Lower leg skin (tissue), 4 donors: ENCODE results near the gene TMEM120A. TPM values are rescaled to one million over a fixed set of nuclear protein-coding genes. Genes with fewer than 3 reads are reported as not detected.
"Not testable (repeated sequence)": the region's sequence is repeated elsewhere in the genome, so short reads cannot be mapped to it uniquely, and the experiment has no call there.

ENCODE experiments used
- DNase-seq, 2 donors: peaks; one replicate each; pipeline ENCODE4 v3.0.0-alpha.2; 2019; ENCODE audit warnings: low spot score in 2 of 2
- H3K4me3 ChIP-seq: fragments of 200-600 bp; sonication (generic); 2 replicates; pipeline ENCODE4 v1.5.1; 2017; ENCODE audit warnings: mild to moderate bottlenecking, low read depth; ENCODE audit not compliant: poor library complexity, severe bottlenecking
- POLR2A ChIP-seq, 2 donors: fragments of 450-650 bp; IDR thresholded peaks; one replicate each; pipeline ENCODE4 v1.6.1; 2016 to 2017; ENCODE audit warnings: antibody characterized with exemption in 2 of 2, mild to moderate bottlenecking in 1 of 2, moderate library complexity in 1 of 2
- WGBS, 2 donors: methylation state at CpG; one replicate each; pipeline ENCODE4 v1.1.5; 2018; 5-methylcytosine and 5-hydroxymethylcytosine counted together
- intact Hi-C: fragments of 100-400 bp; cut with DNase I; formaldehyde crosslinking; loops from one replicate; pipeline ENCODE4 v1.15.0; 2023; ENCODE audit warnings: low total_unique reads
- total RNA-seq, 4 donors: library from RNA; depleted of rRNA; stranded (reverse); fragments of >200 nt; gene quantifications; one replicate each; pipeline ENCODE4 v1.1.0, GENCODE V29; 2016
- TF ChIP-seq, protein P1 (sequence below), 3 donors: fragments of 450-650 bp; IDR thresholded peaks; one replicate each; pipeline ENCODE4 v1.5.1; 2016; ENCODE audit warnings: antibody characterized with exemption in 3 of 3, mild to moderate bottlenecking in 3 of 3, moderate library complexity in 2 of 3

Gene TMEM120A
- total RNA-seq: 10 to 100 TPM; 17.7 to 37.4 (median 27.6) TPM

DNA sequence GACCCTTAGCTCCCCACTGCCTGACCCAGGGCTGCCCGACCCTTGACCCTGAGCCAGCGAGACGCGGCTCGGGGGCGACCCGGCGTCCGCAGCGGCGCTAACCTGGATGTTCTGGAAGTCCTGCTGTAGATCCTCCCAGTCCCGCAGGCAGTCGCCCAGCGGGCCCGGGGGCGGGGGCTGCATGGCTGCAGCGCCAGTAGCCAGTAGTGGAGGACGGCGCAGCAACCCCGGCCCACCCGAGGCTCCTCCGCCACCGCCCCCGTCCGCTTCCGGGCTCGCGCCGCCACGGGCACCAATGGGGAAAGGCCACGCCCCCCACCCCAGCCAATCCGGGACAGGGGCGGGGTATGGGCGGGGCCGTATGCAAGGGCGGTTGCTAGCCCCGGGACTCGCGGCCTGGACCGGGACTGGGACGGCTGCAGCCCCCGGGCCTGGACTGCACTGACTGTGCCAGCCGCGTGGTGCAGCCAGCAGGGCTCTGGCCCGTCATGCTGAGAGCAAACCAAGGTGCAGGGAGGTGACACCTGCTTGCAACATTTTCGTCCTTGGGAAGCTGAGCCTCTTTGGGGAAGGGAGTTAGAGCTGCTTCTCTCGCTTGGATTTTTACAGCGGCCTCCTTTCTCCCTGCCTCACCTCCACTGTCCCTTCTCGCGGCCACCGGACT lies at the start of gene TMEM120A:
TSS of gene TMEM120A (minus strand) at position 208 of the 664 bp plus-strand sequence. CDS start at position 183, 25 bp downstream.
- WGBS, 2 donors: 2 to 3% methylated on average over 6 to 49 of the region's 51 CpGs
- intact Hi-C loops: no loop called here
- peak within 1 kb of the TSS; percentile 70 for H3K4me3 ChIP-seq
- DNase-seq: peak; percentile 94 to 99
- TF ChIP-seq, protein P1, sequence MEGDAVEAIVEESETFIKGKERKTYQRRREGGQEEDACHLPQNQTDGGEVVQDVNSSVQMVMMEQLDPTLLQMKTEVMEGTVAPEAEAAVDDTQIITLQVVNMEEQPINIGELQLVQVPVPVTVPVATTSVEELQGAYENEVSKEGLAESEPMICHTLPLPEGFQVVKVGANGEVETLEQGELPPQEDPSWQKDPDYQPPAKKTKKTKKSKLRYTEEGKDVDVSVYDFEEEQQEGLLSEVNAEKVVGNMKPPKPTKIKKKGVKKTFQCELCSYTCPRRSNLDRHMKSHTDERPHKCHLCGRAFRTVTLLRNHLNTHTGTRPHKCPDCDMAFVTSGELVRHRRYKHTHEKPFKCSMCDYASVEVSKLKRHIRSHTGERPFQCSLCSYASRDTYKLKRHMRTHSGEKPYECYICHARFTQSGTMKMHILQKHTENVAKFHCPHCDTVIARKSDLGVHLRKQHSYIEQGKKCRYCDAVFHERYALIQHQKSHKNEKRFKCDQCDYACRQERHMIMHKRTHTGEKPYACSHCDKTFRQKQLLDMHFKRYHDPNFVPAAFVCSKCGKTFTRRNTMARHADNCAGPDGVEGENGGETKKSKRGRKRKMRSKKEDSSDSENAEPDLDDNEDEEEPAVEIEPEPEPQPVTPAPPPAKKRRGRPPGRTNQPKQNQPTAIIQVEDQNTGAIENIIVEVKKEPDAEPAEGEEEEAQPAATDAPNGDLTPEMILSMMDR (IDR thresholded peaks at IDR 0.05): peak in 1 of 3 donors; percentile 11
- TF ChIP-seq POLR2A (IDR thresholded peaks at IDR 0.05): no peak

DNA sequence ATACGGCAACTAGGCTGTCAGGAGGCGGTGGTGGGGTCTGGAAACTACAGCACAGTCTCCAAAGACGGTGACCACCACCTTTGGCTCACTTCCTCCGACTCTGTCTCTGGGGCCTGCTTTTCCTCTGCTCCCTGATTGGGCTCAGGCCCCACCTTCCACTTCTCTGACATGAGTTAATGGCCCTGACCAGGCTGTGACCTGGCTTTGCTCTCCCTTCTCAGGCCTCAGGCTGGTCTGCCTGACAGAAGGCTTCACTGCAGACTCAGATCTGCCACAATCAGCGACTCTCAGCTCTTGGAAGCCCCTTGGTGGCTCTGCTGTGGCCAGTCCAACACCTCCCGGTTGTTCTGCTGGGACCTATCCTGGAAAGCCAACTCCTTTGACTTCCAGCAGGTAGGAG lies 45.7 kb upstream of the TMEM120A start:
- DNase-seq: no peak
- WGBS, 2 donors: 89 to 90% methylated on average over 6 of the region's 6 CpGs
- no peak overlapping the region for H3K4me3 ChIP-seq
- TF ChIP-seq POLR2A (IDR thresholded peaks at IDR 0.05): no peak
- TF ChIP-seq, protein P1 (IDR thresholded peaks at IDR 0.05): no peak
- intact Hi-C loops: no loop called here

DNA sequence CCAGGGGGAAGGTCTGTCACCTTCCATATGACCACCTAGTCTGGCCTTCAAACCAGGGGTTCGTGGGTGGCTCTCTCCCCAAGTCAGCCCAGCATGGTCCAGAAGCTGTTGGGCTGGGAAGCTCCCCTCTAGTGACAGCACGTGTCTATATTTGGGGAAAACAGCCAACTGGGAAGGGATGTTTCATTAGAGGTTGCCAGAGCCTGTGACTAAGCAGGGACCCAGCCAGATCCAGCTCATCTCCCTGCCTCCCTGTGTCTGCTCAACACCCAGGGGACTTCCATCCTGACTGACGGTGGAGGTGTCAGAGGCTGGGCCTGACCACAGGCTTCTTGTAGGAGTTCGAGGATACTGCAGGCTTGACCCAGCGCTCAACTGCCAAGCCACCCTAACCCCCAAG lies 42.9 kb upstream of the TMEM120A start:
- DNase-seq: peak in 1 of 2 donors; percentile 59
- no peak overlapping the region for H3K4me3 ChIP-seq
- intact Hi-C loops: no loop called here
- TF ChIP-seq, protein P1 (IDR thresholded peaks at IDR 0.05): no peak
- TF ChIP-seq POLR2A (IDR thresholded peaks at IDR 0.05): no peak
- WGBS, 2 donors: 48 to 55% methylated on average over 5 of the region's 5 CpGs

DNA sequence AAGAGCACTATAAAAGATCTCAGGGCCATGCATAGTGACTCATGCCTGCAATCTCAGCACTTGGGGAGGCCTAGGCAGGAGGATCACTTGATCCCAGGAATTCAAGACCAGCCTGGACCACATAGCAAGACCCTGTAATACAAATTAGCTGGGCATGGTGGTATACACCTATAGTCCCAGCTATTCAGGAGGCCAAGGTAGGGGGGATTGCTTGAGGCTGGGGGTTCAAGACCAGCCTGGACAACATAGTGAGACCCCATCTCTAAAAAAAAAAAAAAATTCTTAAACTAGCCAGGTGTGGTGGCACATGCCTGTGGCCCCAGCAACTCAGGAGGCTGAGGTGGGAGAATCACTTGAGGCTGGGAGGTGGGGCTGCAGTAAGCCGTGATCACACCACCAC lies 37.6 kb upstream of the TMEM120A start:
- TF ChIP-seq POLR2A (IDR thresholded peaks at IDR 0.05): no peak
- TF ChIP-seq, protein P1 (IDR thresholded peaks at IDR 0.05): no peak
- no peak for DNase-seq
- 88 to 100% methylated on average over 1 of the region's 1 CpG for WGBS, 2 donors
- H3K4me3 ChIP-seq: no peak overlapping the region
- intact Hi-C loops: no loop called here

DNA sequence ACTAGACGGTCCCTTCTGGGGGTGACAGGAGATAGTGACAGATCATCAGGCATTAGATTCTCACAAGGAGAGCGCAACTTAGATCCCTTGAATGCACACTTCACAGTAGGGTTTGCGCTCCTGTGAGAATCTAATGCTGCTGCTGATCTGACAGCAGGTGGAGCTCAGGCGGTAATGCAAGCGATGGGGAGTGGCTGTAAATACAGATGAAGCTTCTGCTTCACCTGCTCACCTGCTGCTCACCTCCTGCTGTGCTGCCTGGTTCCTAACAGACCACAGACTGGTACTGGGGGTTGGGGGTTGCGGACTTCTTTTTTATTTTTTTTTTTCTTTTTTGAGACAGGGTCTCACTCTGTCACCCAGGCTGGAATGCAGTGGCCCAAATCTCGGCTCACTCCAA lies 35.3 kb upstream of the TMEM120A start:
- intact Hi-C loops, DNase-seq, H3K4me3 ChIP-seq: not testable (repeated sequence)
- 91 to 93% methylated on average over 7 of the region's 7 CpGs for WGBS, 2 donors

DNA sequence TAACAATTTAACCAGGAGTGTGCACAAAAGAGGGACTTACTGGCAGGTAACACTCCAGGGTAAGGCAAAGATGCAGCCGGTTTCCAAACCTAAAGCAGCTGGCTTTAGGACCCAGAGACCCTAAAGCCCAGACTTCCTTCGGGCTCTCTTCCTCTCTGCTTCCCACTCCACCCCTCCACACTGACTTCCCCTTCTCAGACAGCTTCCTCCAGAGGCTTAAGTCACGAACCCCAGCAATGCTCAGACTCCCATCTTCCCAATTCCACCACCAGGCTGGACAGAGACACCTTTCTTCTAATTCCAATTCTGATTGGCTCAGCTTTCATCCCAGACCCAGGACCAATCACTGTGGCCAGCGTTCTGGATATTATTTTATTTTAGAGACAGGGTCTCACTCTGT lies 28.6 kb upstream of the TMEM120A start:
- WGBS, 2 donors: 44 to 53% methylated on average over 4 of the region's 4 CpGs
- no peak overlapping the region for H3K4me3 ChIP-seq
- peak in 1 of 2 donors; percentile 30 for DNase-seq

More for the DNA sequence above, 28.6 kb upstream of the TMEM120A start:
- intact Hi-C loops: no loop called here
- TF ChIP-seq POLR2A (IDR thresholded peaks at IDR 0.05): no peak
- TF ChIP-seq, protein P1 (IDR thresholded peaks at IDR 0.05): no peak
